Measurements from ENCODE around the gene WNK1. TPM values are rescaled to one million over a fixed set of nuclear protein-coding genes. Genes with fewer than 3 reads are reported as not detected.

WNK1 gene
- total and polyA plus RNA-seq, 2 of the 8 experiments (the other 6 are each of a cell fraction or from before 2014, with no cell fraction given) = 88.2 to 157 TPM

GRCh38 chr12:920676-921075 is 168.3 kb downstream of the WNK1 start (continued):
- no peak for TF ChIP-seq CHD7 (IDR thresholded peaks at IDR 0.05; ENCODE audit: insufficient replicate concordance, low read length)

All from H1 (cell line).